Mononuclear cell (primary cell): ENCODE results near the gene SH2D3A. TPM values are rescaled to one million over a fixed set of nuclear protein-coding genes. Genes with fewer than 3 reads are reported as not detected.

Experiments
- H3K27me3 ChIP-seq: 2 replicates; pipeline ENCODE4 v1.6.0; 2011; ENCODE audit warnings: low read length, control low read depth; ENCODE audit not compliant: insufficient read depth
- H3K4me1 ChIP-seq: 2 replicates; pipeline ENCODE4 v1.5.1; 2011; ENCODE audit warnings: mild to moderate bottlenecking, low read length, control low read depth; ENCODE audit not compliant: insufficient read depth
- H3K4me3 ChIP-seq: 2 replicates; pipeline ENCODE4 v1.5.1; 2011; ENCODE audit warnings: mild to moderate bottlenecking, low read length, moderate library complexity
- H3K9me3 ChIP-seq: 2 replicates; pipeline ENCODE4 v1.5.1; 2011; ENCODE audit warnings: low read depth, mild to moderate bottlenecking, control low read depth, low read length
- total RNA-seq: library from RNA; depleted of rRNA; stranded (reverse); fragments of >200 nt; gene quantifications from one replicate; pipeline ENCODE4 v1.2.3, GENCODE V29; 2012

Gene SH2D3A
- total RNA-seq, 1 donor: 14.0 TPM

DNA sequence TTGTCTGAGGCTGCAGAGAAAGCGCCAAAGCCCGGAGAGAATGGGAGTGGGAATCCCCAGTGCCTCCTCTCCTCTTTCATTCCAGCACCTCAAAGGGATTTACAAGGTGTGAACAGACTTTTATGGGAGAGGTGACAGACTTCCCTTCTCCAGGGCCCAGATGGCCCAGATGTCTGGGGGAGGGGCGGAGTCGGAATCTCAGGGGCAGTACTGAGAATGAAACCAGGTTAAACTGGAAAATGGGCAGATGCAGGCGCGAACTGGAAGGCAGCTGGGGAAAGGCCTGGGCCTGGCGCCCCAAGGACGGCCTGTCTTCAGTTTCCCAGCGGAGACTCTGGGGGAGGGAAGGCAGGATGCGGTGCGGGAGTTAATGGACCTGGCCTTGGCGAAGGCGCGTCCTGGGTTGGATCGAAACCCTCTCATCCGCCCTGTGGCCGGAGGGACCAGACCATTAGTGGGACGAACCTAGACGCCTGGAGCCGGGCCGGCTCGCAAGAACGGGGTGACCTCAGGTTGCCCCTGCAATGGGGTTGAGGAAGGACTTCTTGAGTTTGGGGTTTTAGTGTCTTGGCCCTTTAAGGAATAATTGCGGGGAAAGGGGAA lies 28.3 kb downstream of the SH2D3A start:
- Histone ChIP-seq H3K9me3 (no peaks in the 10 kb centered on the region), H3K4me1 (peaks cover 54% of the 10 kb centered on the region), H3K27me3 (no peaks in the 10 kb centered on the region), H3K4me3 (peak overlapping the region; percentile 32)

DNA sequence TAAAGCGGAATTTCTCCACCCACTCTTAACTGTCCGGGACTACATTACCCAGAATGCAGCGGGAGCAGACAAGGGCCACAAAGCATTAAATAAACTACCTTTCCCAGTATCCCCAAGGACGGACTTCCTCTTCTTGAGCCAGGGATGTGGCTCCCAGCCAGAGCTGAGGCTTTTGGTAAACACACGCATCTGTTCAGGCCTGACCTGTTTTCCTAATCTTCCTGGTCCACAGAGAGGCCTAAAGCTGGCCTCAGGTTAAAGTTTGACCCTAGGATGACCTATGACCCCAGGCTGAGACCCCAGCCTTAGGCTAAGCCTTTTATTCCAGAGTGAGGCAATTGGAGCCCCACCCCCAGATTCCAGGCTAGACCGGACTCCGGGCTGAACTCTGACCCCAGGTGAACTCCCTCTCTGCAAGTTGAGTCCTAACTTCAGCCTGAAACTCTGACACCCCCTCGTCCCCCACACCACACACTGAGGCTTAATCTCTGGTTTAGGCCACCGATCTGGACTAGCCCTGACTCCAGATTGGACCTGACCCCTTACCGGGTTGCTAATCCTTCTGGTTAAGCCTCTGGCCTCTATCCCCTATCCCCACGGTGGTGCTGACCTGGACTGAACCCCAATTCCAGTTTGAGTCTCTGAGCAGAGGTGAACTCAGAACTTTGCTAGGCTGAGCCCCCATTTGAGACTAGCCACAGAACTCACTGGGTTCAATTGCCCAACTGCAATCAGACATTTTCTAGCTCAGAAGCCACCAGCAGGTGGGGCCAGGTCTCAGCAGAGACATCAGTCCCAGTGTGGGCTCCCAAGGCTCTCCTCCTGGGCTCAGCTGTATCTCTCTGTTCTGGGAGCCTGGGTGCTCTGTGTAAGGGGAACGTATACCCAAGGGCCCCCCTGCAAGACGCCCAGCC lies 29.1 kb downstream of the SH2D3A start:
- Histone ChIP-seq H3K9me3 (no peaks in the 10 kb centered on the region), H3K27me3 (no peaks in the 10 kb centered on the region), H3K4me3 (peak overlapping the region; percentile 16), H3K4me1 (peaks cover 54% of the 10 kb centered on the region)

DNA sequence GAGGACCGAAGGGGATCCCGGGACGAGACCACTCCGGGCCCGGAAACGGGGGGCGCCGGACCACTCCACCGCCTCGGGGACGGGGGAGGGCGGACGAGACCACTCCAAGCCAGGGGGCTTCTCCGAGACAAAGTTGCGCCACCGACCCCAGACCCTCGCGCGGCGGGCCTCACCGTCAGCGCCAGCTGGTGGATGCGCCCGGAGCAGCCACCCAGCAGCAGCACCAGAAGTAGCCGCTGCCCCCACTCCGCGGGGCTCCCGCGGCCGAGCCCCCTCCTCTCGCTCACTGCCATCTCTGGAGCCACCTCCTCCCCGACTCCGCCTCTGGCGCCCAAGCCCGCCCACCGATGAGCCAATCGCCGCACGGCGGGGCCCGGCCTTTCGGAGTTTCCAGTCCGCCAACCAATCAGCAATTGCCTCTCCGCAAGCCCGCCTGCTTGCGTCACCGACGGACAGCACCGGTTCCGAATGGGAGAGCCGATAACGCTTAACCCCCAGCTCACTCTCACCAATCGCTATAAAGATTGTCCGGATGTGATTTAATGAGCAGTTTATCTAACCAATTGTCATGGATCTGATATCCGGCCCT lies 29.9 kb downstream of the SH2D3A start, which contains the start of gene GPR108:
Gene GPR108 (minus strand): TSS at position 297 of the 589 bp plus-strand sequence. CDS start 4 bp downstream, at position 293.
- no peaks in the 10 kb centered on the region for H3K9me3 ChIP-seq
- peak within 1 kb of the TSS; percentile 46 for H3K4me3 ChIP-seq
- H3K4me1 ChIP-seq: peaks cover 54% of the 10 kb centered on the region
- no peaks in the 10 kb centered on the region for H3K27me3 ChIP-seq

DNA sequence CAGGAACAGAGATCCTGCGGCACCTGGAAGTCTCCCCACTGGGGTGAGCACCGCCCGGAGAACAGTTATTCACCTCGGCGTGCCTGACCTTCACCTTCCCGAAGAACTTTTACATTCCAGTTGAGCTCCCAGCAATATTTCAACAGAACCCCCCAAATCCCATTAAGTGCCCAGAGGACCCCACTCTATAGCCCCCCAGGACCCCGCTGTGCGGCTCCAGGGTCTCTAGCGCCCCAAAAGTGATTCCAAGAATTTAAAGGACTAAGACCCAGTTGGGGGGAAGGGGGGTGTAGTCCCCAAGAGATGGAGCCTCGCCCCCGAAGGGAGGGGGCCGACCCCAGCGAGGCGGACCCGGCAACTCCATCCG lies 30.3 kb downstream of the SH2D3A start:
- peak overlapping the region; percentile 46 for H3K4me3 ChIP-seq
- H3K4me1 ChIP-seq: peaks cover 54% of the 10 kb centered on the region
- H3K27me3 ChIP-seq: no peaks in the 10 kb centered on the region
- no peaks in the 10 kb centered on the region for H3K9me3 ChIP-seq

DNA sequence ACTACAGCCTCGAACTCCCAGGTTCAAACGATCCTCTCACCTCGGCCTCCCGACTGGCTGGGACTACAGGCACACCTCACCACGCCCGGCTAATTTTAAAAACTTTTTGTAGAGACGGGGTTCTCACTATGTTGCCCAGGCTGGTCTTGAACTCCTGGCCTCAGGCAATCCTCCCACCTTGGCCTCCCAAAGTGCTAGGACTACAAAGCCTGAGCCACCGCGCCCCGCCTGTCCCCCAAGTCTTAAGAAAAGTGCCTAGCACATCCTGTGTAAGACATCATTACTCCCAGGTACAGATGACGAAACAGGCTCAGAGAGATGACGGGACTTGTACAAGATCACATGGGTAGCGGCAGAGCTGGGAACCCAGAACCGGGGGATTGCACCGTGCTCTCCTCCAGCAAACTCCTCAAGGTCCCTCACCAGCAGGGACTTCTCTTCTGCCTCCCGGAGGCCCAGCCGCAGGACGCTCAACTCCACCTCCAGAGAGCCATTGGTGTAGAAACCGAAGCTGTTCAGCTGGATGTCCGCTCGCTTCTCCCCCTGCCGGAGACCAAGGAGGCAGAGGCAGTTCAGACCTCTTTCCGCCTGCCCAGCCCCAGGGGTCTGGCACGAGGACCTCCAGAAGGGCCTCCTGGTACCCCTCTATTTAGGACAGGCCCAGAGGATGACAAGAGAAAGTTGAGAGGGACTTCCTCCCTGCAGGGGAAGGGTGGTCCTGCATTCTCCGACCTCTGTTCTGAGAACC lies 30.9 kb downstream of the SH2D3A start:
- no peaks in the 10 kb centered on the region for H3K9me3 ChIP-seq
- peaks cover 51% of the 10 kb centered on the region for H3K4me1 ChIP-seq
- H3K27me3 ChIP-seq: no peaks in the 10 kb centered on the region
- H3K4me3 ChIP-seq: peak overlapping the region; percentile 46

DNA sequence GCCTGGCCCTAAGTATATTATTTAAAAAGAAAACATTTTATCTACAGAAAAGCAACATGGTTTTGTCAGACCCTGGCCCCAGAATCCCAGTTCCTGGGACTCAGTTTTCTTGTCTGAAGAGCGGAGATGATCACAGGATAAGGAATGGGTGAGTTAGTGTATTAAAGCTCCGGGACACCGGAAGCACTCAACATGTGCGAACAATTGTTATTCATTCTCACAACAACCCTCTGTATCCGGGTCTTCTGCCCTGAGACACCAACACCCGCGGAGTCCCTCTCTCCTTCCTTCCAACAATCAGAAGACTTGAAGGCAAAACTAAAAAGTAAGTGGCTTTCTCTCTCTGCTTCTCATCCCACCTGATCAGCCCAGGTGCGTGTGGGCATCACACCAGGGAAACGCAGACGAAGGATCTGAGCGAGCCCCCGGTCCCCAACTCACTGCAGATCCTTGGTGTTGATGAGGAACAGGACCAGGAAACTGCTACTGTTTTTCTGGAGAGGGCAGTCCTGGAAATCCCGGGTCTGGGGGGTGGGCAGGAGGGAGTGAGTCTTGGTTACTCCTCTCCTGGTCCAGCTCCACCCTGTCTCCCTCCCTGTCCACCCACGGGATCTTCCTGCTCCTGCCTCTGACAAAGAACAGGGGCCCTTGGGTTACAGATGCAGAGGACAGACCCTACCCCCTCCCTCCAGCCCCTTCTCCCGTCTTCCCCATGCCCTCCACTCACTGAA lies 31.9 kb downstream of the SH2D3A start:
- Histone ChIP-seq H3K4me3 (no peak overlapping the region), H3K27me3 (no peaks in the 10 kb centered on the region)

DNA sequence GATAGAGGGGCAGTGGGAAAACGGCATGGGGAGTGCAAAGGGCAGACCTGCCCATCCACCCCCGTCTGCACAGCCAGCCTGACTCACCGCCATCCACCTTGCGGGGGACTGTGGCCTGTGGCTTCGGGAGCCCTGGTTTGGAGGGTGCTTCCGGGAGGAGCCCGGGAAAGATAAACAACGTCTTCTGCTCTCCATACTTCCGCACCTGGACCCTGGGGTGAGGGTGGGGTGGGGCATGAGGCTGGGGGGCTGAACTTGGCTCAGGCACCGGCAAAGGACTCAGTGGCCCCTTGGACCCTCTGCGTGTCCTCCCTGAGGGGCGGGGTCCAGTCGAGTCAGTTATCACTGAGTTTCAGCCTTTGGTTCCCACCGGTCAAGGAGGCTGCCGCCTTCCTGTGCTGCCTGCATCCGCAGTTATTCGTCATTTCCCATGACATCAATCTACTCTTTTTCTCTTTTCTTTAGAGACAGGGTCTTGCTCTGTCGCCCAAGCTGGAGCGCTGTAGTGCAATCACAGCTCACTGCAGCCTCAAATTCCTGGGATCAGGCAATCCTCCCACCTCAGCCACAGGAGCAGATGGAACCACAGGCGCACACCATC lies 33.0 kb downstream of the SH2D3A start:
- Histone ChIP-seq H3K27me3 (no peaks in the 10 kb centered on the region), H3K4me1 (peaks cover 41% of the 10 kb centered on the region), H3K9me3 (no peaks in the 10 kb centered on the region), H3K4me3 (no peak overlapping the region)

More for the DNA sequence above, 31.9 kb downstream of the SH2D3A start:
- Histone ChIP-seq H3K4me1 (peaks cover 41% of the 10 kb centered on the region), H3K9me3 (no peaks in the 10 kb centered on the region)

DNA sequence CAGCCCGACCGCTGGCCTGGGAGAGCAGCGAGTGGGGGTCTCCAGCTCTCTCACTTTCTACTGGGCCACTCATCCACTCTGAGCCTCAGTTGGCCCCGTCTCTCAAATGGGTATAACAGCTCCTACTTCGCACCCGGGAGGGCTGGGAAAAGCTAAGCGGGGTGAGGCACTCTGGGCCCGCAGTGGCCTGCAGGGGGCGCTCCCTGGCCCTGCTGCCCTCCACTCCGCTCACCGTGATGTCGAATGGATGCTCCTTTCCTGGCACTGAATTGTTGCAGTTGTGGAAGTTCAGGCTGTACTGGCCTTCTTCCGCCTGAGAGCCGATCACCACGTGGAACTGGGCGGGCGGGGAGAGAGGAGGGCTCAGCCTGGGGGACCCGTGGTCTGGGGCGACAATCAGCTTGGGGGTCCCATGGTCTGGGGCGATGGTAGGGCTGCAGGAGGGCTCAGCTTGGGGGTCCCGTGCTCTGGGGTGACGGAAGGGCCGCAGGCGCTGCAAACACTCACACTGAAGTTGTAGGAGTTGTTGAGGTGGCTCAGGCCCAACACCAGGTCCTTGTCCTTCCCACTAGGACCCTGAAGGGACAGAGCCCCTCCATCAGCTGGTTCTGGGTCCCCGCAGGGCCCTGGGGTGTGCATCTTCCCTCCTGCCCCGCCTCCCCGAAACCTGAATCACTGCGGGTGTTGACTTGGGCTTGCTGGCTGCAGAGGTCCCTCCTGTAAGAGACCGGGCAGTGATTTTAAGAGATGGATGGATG lies 33.7 kb downstream of the SH2D3A start:
- peaks cover 41% of the 10 kb centered on the region for H3K4me1 ChIP-seq
- no peaks in the 10 kb centered on the region for H3K27me3 ChIP-seq
- H3K4me3 ChIP-seq: no peak overlapping the region
- H3K9me3 ChIP-seq: no peaks in the 10 kb centered on the region

DNA sequence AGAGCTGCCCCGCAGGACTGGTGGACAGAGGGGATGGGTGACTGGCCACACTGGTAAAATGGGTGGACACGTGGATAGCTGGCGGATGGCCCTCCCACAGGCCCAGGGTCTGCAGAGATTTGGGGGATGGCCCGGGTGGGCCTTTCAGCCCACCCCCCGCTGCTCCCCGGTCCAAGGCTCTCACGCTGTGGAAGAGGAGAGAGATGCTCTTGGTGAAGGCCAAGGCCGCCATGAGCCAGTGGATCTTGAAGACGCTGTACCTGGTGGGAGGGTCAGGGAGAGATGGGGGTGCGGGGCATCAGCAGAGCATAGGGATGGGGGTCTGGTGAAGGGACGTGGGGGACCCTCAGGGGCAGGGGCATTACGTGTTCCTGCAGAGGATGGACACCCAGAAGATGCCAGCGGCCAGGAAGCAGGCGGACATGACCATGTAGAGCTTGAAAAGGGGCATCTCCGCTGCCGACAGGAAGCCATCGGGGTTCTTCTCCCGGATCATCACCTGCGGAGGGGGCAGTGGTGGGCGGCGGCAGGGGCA lies 34.4 kb downstream of the SH2D3A start:
- Histone ChIP-seq H3K9me3 (no peaks in the 10 kb centered on the region), H3K4me1 (peaks cover 41% of the 10 kb centered on the region), H3K4me3 (no peak overlapping the region), H3K27me3 (no peaks in the 10 kb centered on the region)

DNA sequence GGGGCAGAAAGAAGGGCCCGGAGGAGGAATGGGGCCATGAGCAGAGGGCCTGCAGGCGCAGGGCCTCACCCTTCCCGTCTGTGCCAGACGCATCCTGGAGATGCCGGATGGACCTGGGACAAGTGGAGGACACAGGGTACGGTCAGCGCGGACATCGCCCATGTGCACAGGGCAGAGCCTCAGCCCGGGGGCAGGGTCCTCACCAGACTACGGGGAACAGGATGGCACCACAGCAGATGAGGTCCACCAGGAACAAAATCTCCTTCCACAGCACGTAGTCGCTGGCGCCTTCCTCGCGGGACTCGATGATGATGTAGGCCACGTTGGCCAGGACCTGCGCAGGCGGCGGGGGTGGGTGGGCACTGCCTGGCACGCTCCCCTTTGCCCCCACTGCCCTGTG lies 35.4 kb downstream of the SH2D3A start:
- Histone ChIP-seq H3K9me3 (no peaks in the 10 kb centered on the region), H3K27me3 (no peaks in the 10 kb centered on the region), H3K4me3 (no peak overlapping the region), H3K4me1 (peaks cover 42% of the 10 kb centered on the region)

DNA sequence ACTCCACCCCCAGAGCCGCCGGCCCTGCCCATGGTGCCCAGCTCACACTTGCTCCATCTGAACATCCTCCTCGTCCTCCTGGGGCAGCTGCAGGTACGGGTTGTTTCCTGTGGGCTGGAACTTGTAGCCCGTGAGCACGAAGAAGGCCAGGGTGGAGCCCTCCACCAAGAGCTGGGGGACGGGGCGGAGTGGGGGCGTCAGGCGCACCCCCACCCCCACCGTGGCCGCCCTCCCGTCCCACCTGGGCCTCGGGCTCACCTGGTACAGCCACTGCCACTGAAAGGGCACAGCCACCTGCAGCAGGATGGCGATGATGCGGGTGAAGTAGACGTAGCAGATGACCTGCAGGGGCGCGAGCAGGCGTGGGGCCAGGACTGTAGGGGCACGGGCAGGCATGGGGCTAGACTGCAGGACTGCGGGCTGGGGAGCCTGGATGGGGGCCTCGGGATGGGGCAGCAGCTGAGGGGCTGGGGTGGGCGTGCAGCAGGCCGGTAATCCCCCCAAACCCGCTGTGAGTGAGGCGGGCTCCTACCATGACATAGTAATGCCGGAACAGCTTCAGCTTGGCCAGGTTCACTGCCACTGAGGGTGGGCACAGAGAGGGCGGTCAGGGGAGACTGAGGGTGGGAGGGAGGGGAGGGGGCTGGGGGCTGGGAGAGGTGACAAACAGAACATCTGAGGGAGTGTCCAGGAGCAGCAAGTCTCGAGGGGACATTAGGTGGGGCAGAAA lies 36.1 kb downstream of the SH2D3A start:
- H3K4me1 ChIP-seq: peaks cover 35% of the 10 kb centered on the region
- H3K27me3 ChIP-seq: no peaks in the 10 kb centered on the region
- H3K4me3 ChIP-seq: no peak overlapping the region
- no peaks in the 10 kb centered on the region for H3K9me3 ChIP-seq

DNA sequence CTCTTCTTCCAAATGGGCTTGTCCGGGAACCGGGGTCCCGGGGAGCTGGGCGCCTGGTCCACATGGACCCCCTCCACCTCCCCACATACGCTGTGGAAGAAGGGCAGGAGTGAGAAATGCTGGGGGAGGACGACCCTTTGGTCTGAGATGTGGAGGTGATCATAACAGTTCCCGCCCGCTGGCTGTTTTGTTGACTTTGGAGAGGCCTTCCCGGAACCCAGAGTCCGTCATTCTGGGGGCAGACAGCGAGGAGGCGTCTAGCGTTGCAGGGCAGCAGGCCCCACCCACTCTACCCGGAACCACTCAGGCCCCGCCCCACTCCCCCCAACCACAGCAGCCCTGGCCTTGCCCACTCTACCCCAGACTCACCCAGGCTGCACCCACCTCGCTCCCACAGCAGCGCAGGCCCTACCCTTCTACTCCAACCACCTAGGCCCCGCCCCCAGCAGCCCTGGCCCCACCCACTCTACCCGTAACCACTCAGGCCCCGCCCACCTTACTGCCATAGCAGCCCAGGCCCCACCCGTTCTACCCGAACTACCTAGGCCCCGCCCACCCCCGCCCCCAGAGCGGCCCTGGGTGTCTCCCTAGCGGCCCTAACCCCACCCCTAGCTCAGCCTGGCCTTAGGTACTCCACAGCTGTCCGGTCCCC lies 37.0 kb downstream of the SH2D3A start:
- Histone ChIP-seq H3K4me3 (no peak overlapping the region), H3K27me3 (no peaks in the 10 kb centered on the region), H3K4me1 (peaks cover 29% of the 10 kb centered on the region), H3K9me3 (no peaks in the 10 kb centered on the region)
